Measurements from ENCODE around the gene RPS6KC1. TPM values are rescaled to one million over a fixed set of nuclear protein-coding genes. Genes with fewer than 3 reads are reported as not detected.

Gene RPS6KC1
- total RNA-seq, 1 donor = 35.1 TPM

DNA sequence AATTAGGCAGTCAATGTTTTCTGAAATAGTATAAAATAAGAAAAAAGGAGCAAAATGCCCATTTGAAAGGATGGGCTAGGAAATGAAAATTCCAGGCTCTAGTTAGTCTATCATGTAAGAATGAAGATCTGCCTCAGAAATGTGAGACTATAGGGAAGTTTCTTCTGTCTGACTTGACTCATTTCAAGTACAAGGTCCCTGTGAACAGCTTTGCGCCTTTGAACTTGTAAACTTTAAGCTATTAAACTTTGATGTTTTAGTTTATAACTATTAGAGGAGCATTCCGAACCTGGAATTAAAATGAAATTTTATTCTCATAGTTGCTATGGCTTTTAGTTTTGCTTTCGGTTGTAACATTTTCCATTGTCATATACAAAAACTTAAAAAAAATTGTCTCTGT is 199.4 kb downstream of the RPS6KC1 start:
- H3K27ac ChIP-seq (ENCODE audit: low read depth, low read length) = no peak overlapping the region
- no peak overlapping the region for H2AFZ ChIP-seq (ENCODE audit: low read length)
- TF ChIP-seq, protein P1, sequence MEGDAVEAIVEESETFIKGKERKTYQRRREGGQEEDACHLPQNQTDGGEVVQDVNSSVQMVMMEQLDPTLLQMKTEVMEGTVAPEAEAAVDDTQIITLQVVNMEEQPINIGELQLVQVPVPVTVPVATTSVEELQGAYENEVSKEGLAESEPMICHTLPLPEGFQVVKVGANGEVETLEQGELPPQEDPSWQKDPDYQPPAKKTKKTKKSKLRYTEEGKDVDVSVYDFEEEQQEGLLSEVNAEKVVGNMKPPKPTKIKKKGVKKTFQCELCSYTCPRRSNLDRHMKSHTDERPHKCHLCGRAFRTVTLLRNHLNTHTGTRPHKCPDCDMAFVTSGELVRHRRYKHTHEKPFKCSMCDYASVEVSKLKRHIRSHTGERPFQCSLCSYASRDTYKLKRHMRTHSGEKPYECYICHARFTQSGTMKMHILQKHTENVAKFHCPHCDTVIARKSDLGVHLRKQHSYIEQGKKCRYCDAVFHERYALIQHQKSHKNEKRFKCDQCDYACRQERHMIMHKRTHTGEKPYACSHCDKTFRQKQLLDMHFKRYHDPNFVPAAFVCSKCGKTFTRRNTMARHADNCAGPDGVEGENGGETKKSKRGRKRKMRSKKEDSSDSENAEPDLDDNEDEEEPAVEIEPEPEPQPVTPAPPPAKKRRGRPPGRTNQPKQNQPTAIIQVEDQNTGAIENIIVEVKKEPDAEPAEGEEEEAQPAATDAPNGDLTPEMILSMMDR (IDR thresholded peaks at IDR 0.05; ENCODE audit: extremely low read depth, low read depth, low read length) = no peak
- H3K4me1 ChIP-seq (ENCODE audit: insufficient read depth, low read length) = no peaks in the 10 kb centered on the region
- no peaks in the 10 kb centered on the region for H4K20me1 ChIP-seq (ENCODE audit: insufficient read depth, low read length)
- H3K4me2 ChIP-seq (ENCODE audit: insufficient read depth, low read length) = no peak overlapping the region
- H3K9me3 ChIP-seq (ENCODE audit: low read depth, low read length) = no peaks in the 10 kb centered on the region
- H3K4me3 ChIP-seq (ENCODE audit: insufficient read depth, low read length) = no peak overlapping the region
- no peaks in the 10 kb centered on the region for H3K27me3 ChIP-seq (ENCODE audit: insufficient read depth, low read length)
- no peaks in the 10 kb centered on the region for H3K79me2 ChIP-seq (ENCODE audit: insufficient read depth, low read length)
- no peak for DNase-seq (ENCODE audit: insufficient read length, low spot score, missing footprints)
- H3K36me3 ChIP-seq (ENCODE audit: insufficient read depth, low read length) = peaks cover 9% of the 10 kb centered on the region

DNA sequence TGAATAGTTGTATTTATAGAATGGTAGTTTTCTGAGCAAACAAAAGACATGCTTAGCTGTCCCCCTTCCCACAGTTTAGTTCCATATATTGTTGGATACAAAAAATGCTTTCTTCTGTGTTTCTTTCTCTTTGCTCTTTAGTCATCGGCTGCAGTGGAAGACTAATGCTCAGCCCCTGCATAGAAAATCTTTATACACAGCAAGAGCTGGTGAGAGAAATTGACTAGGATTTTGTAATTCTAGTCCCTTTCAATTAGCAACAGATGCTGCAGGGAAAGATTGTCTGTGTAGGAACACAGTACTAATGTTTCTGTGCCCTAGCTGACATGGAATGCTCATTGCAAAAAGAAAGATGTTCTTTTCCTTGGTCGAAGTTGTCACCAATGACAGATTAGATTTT is 200.9 kb downstream of the RPS6KC1 start:
- H3K36me3 ChIP-seq (ENCODE audit: insufficient read depth, low read length) = peaks cover 9% of the 10 kb centered on the region
- H3K4me2 ChIP-seq (ENCODE audit: insufficient read depth, low read length) = no peak overlapping the region
- no peak overlapping the region for H3K4me3 ChIP-seq (ENCODE audit: insufficient read depth, low read length)
- TF ChIP-seq, protein P1 (IDR thresholded peaks at IDR 0.05; ENCODE audit: extremely low read depth, low read depth, low read length) = no peak
- DNase-seq (ENCODE audit: insufficient read length, low spot score, missing footprints) = no peak
- no peaks in the 10 kb centered on the region for H3K27me3 ChIP-seq (ENCODE audit: insufficient read depth, low read length)
- no peaks in the 10 kb centered on the region for H4K20me1 ChIP-seq (ENCODE audit: insufficient read depth, low read length)
- H3K9me3 ChIP-seq (ENCODE audit: low read depth, low read length) = no peaks in the 10 kb centered on the region
- no peaks in the 10 kb centered on the region for H3K4me1 ChIP-seq (ENCODE audit: insufficient read depth, low read length)
- H3K79me2 ChIP-seq (ENCODE audit: insufficient read depth, low read length) = no peaks in the 10 kb centered on the region
- H3K27ac ChIP-seq (ENCODE audit: low read depth, low read length) = no peak overlapping the region
- H2AFZ ChIP-seq (ENCODE audit: low read length) = no peak overlapping the region

DNA sequence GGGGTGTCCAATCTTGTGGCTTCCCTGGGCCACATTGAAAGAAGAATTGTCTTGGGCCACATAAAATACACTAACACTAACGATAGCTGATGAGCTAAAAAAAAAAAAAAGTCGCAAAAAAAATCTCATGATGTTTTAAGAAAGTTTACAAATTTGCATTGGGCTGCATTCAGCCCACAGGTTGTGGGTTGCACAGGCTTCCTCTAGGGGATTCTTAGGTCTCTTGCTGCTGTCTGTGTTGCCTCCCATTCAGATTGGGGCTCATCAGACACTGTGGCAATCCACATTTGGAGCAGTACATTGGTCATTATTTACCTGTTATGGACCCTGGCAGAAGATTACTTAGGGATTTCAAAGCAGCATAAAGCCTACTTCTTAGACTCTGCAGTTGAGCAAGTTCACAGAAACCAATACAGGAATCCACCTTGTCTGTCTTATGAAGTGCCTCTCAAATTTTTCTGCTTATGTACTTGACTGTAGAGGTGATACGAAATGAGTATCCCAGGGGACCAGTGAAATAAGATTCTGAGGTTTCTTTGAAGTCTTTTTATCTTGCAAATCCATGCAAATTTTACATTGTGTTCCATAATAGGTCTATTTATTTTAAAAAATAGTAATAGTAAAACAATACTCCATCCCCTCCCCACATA is 205.5 kb downstream of the RPS6KC1 start:
- H3K36me3 ChIP-seq (ENCODE audit: insufficient read depth, low read length) = no peaks in the 10 kb centered on the region
- H3K27me3 ChIP-seq (ENCODE audit: insufficient read depth, low read length) = no peaks in the 10 kb centered on the region
- H3K27ac ChIP-seq (ENCODE audit: low read depth, low read length) = no peak overlapping the region
- TF ChIP-seq, protein P1 (IDR thresholded peaks at IDR 0.05; ENCODE audit: extremely low read depth, low read depth, low read length) = no peak
- no peaks in the 10 kb centered on the region for H3K9me3 ChIP-seq (ENCODE audit: low read depth, low read length)
- H3K4me1 ChIP-seq (ENCODE audit: insufficient read depth, low read length) = no peaks in the 10 kb centered on the region
- no peak overlapping the region for H2AFZ ChIP-seq (ENCODE audit: low read length)
- no peak for DNase-seq (ENCODE audit: insufficient read length, low spot score, missing footprints)
- no peaks in the 10 kb centered on the region for H3K79me2 ChIP-seq (ENCODE audit: insufficient read depth, low read length)
- no peaks in the 10 kb centered on the region for H4K20me1 ChIP-seq (ENCODE audit: insufficient read depth, low read length)
- no peak overlapping the region for H3K4me2 ChIP-seq (ENCODE audit: insufficient read depth, low read length)
- H3K4me3 ChIP-seq (ENCODE audit: insufficient read depth, low read length) = no peak overlapping the region

DNA sequence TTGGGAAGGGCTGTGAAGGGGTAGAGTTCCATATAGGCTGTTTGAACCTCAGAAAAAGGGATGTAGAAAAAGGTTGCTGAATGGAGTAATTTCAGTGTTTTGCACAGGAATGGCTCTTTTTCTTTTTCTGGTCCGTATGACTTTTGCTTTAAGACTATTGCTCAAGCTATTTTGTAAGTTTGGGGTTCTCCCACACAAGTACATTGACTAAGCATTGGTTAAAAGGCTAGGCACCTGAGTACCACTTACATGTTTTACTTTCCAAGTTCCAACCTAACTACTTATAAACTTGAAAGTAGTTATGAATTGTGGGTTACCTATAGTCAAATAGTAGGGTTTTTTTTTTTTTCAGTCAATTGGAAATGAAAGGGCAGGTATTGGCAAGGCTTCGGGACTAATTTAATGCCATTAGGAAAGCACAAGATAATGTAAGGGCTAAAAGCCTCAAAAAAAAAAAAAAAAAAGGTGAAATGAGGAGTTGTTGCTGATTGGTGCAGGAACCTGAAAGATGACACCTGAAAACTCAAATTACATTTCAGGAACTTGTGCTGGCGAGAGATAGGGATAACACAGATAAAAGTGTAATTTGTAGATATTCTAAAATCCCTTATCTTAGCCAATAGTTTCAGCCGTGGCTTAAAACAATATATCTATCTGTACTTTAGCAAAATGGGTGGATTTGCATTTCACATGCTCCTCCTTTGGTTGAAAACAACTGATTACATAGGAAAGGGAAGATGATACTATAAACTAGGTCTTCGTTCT is 209.5 kb downstream of the RPS6KC1 start:
- no peaks in the 10 kb centered on the region for H3K79me2 ChIP-seq (ENCODE audit: insufficient read depth, low read length)
- no peak overlapping the region for H3K4me2 ChIP-seq (ENCODE audit: insufficient read depth, low read length)
- TF ChIP-seq, protein P1 (IDR thresholded peaks at IDR 0.05; ENCODE audit: extremely low read depth, low read depth, low read length) = no peak
- no peak for DNase-seq (ENCODE audit: insufficient read length, low spot score, missing footprints)
- no peaks in the 10 kb centered on the region for H3K4me1 ChIP-seq (ENCODE audit: insufficient read depth, low read length)
- no peaks in the 10 kb centered on the region for H4K20me1 ChIP-seq (ENCODE audit: insufficient read depth, low read length)
- H3K27me3 ChIP-seq (ENCODE audit: insufficient read depth, low read length) = no peaks in the 10 kb centered on the region
- H3K27ac ChIP-seq (ENCODE audit: low read depth, low read length) = no peak overlapping the region
- no peaks in the 10 kb centered on the region for H3K9me3 ChIP-seq (ENCODE audit: low read depth, low read length)
- H3K36me3 ChIP-seq (ENCODE audit: insufficient read depth, low read length) = peaks cover 17% of the 10 kb centered on the region
- H3K4me3 ChIP-seq (ENCODE audit: insufficient read depth, low read length) = no peak overlapping the region
- H2AFZ ChIP-seq (ENCODE audit: low read length) = no peak overlapping the region

Data from osteoblast (primary cell).